SK-N-SH (cell line): ENCODE data around the gene TCF25. TPM values are rescaled to one million over a fixed set of nuclear protein-coding genes. Genes with fewer than 3 reads are reported as not detected.

ENCODE experiments used
- CTCF ChIA-PET: fragments of 300-600, 350-600 bp; formaldehyde crosslinking; extraction: SDS; loops from one replicate; lab custom pipeline; 2021; lab: Yijun Ruan, JAX
- POLR2A ChIA-PET: fragments of 350-600 bp; sonication (Branson Sonifier 250); formaldehyde crosslinking; extraction: SDS; loops from one replicate; lab custom pipeline; 2020; ENCODE audit warnings: antibody characterized with exemption, inconsistent platforms; lab: Yijun Ruan, JAX
- DNase-seq: peaks from one replicate; pipeline ENCODE4 v3.0.0; 2012
- H2AFZ ChIP-seq: fragments of 200-600 bp; sonication (generic); 2 replicates; pipeline ENCODE4 v1.8.1; 2016; ENCODE audit warnings: antibody characterized with exemption, mild to moderate bottlenecking, low read depth
- H3F3A ChIP-seq: fragments of 200-600 bp; sonication (generic); replicated peaks from 2 replicates; pipeline ENCODE3; 2016; ENCODE audit warnings: antibody characterized with exemption, mild to moderate bottlenecking; ENCODE audit not compliant: insufficient read depth
- H3K27ac ChIP-seq, 2 experiments: fragments of 200-500 bp in 1 of 2; fragments of 200-600 bp in 1 of 2; sonication (Bioruptor generic) in 1 of 2; sonication (generic), shearing (Covaris generic) in 1 of 2; 2 replicates each; pipeline versions ENCODE4 v1.5.1 to v1.6.1; 2014 to 2016; ENCODE audit warnings: low read depth in 2 of 2, inconsistent platforms in 1 of 2, low read length in 1 of 2, mild to moderate bottlenecking in 1 of 2, mixed read lengths in 1 of 2
- H3K27me3 ChIP-seq: fragments of 200-600 bp; sonication (generic), shearing (Covaris generic); 2 replicates; pipeline ENCODE4 v1.6.1; 2016; ENCODE audit warnings: mixed run types; ENCODE audit not compliant: insufficient read depth
- H3K36me3 ChIP-seq, 2 experiments: fragments of 200-500 bp in 1 of 2; fragments of 200-600 bp in 1 of 2; sonication (Bioruptor generic) in 1 of 2; sonication (generic) in 1 of 2; replicated peaks in 1 of 2; 2 replicates each; pipeline versions ENCODE3 to v1.5.1; 2014 to 2016; ENCODE audit warnings: low read length in 1 of 2, mild to moderate bottlenecking in 1 of 2; ENCODE audit not compliant: insufficient read depth in 2 of 2, control insufficient read depth in 1 of 2
- H3K4me1 ChIP-seq, 2 experiments: fragments of 200-500 bp in 1 of 2; fragments of 200-600 bp in 1 of 2; sonication (Bioruptor generic) in 1 of 2; sonication (generic), shearing (Covaris generic) in 1 of 2; 2 replicates each; pipeline versions ENCODE4 v1.5.1 to v1.6.1; 2014 to 2016; ENCODE audit warnings: low read depth in 1 of 2, low read length in 1 of 2, mixed run types in 1 of 2; ENCODE audit not compliant: insufficient read depth in 2 of 2, control insufficient read depth in 1 of 2
- H3K4me2 ChIP-seq: fragments of 200-600 bp; sonication (generic), shearing (Covaris generic); 2 replicates; pipeline ENCODE4 v1.6.1; 2017; ENCODE audit warnings: mixed run types
- H3K4me3 ChIP-seq, 2 experiments: fragments of 200-500 bp in 1 of 2; fragments of 200-600 bp in 1 of 2; sonication (Bioruptor generic) in 1 of 2; sonication (generic), shearing (Covaris generic) in 1 of 2; 2 replicates each; pipeline versions ENCODE4 v1.5.1 to v1.8.1; 2014 to 2016; ENCODE audit warnings: low read depth in 2 of 2, inconsistent platforms in 1 of 2, low read length in 1 of 2, mild to moderate bottlenecking in 1 of 2, mixed read lengths in 1 of 2, moderate library complexity in 1 of 2
- H3K79me2 ChIP-seq: fragments of 200-600 bp; sonication (generic); 2 replicates; pipeline ENCODE4 v1.8.1; 2017; ENCODE audit warnings: mild to moderate bottlenecking; ENCODE audit not compliant: insufficient read depth
- H3K9ac ChIP-seq: fragments of 200-600 bp; sonication (generic); 2 replicates; pipeline ENCODE4 v1.6.1; 2017; ENCODE audit warnings: mixed run types
- H3K9me2 ChIP-seq: fragments of 200-600 bp; sonication (generic); 2 replicates; pipeline ENCODE4 v1.6.1; 2017; ENCODE audit warnings: mixed run types
- H3K9me3 ChIP-seq: fragments of 200-600 bp; sonication (generic); 2 replicates; pipeline ENCODE4 v1.6.1; 2017; ENCODE audit warnings: mixed run types, mild to moderate bottlenecking, moderate library complexity
- H4K20me1 ChIP-seq: fragments of 200-600 bp; sonication (generic); 2 replicates; pipeline ENCODE4 v1.6.1; 2017; ENCODE audit warnings: mild to moderate bottlenecking, mixed run types; ENCODE audit not compliant: insufficient read depth
- ELF1 ChIP-seq: IDR thresholded peaks from 2 replicates; pipeline ENCODE4 v1.4.0; 2012
- FOSL2 ChIP-seq: IDR thresholded peaks from 2 replicates; pipeline ENCODE4 v1.4.0; 2012; ENCODE audit warnings: low read depth, mild to moderate bottlenecking, moderate library complexity, borderline replicate concordance
- GABPA ChIP-seq: IDR thresholded peaks from 2 replicates; pipeline ENCODE4 v1.4.0; 2012; ENCODE audit warnings: low read depth, mild to moderate bottlenecking
- MAX ChIP-seq: IDR thresholded peaks from 2 replicates; pipeline ENCODE4 v1.4.0; 2012; ENCODE audit warnings: low read depth
- MXI1 ChIP-seq: IDR thresholded peaks from 2 replicates; pipeline ENCODE4 v1.6.1; 2012; ENCODE audit warnings: mild to moderate bottlenecking, low read depth, low read length, improper control_type of control experiment
- NFIC ChIP-seq: IDR thresholded peaks from 2 replicates; pipeline ENCODE4 v1.4.0; 2012; ENCODE audit warnings: borderline replicate concordance
- RAD21 ChIP-seq: IDR thresholded peaks from 2 replicates; pipeline ENCODE4 v1.6.1; 2012; ENCODE audit warnings: mild to moderate bottlenecking, low read length
- RCOR1 ChIP-seq: fragments of 150-350 bp; IDR thresholded peaks from 2 replicates; pipeline ENCODE4 v1.6.1; 2017; ENCODE audit warnings: antibody characterized with exemption, low read length
- REST ChIP-seq: IDR thresholded peaks from 2 replicates; pipeline ENCODE4 v1.6.1; 2012; ENCODE audit warnings: mild to moderate bottlenecking, low read depth, low read length, moderate library complexity
- RXRA ChIP-seq: IDR thresholded peaks from 2 replicates; pipeline ENCODE4 v1.4.0; 2012; ENCODE audit warnings: low read depth, mild to moderate bottlenecking, borderline replicate concordance
- SIN3A ChIP-seq: IDR thresholded peaks from 2 replicates; pipeline ENCODE4 v1.6.1; 2012; ENCODE audit warnings: low read depth, mild to moderate bottlenecking, low read length, moderate library complexity, borderline replicate concordance
- TAF1 ChIP-seq: IDR thresholded peaks from 2 replicates; pipeline ENCODE4 v1.6.1; 2012; ENCODE audit warnings: low read depth, mild to moderate bottlenecking, low read length, moderate library complexity, borderline replicate concordance
- YY1 ChIP-seq: IDR thresholded peaks from 2 replicates; pipeline ENCODE4 v1.4.0; 2012; ENCODE audit warnings: low read depth, mild to moderate bottlenecking
- WGBS: methylation state at CpG from one replicate; pipeline ENCODE4 v1.1.6; 2017; ENCODE audit warnings: low lambda C conversion rate; 5-methylcytosine and 5-hydroxymethylcytosine counted together
- polyA plus RNA-seq, 3 experiments: library from polyadenylated mRNA; depleted of rRNA; stranded (reverse); fragments of >200 nt; gene quantifications; 2 replicates each; pipeline ENCODE4 v1.2.3, GENCODE V29; 2012

The TCF25 gene
- polyA plus RNA-seq, 1 of the 3 experiments (the other 2 are of a cell fraction): 208 TPM

GRCh38 chr16:89904606-89905510, 31.5 kb downstream of the TCF25 start:
- Histone ChIP-seq H3K36me3 (peaks cover 14 to 53% of the 10 kb centered on the region in 2 experiments), H3K9me3 (no peaks in the 10 kb centered on the region), H3K9me2 (no peaks in the 10 kb centered on the region), H2AFZ (no peak overlapping the region), H3K4me3 (no peak overlapping the region), H3K4me2 (no peak overlapping the region), H3K4me1 (no peaks in the 10 kb centered on the region; a peak in 1 of 4 replicates), H4K20me1 (no peaks in the 10 kb centered on the region), H3K27me3 (no peaks in the 10 kb centered on the region), H3K79me2 (no peaks in the 10 kb centered on the region), H3K27ac (no peak overlapping the region), H3K9ac (no peak overlapping the region), H3F3A (peaks cover 8% of the 10 kb centered on the region)
- WGBS: 97% methylated on average over 8 of the region's 31 CpGs
- ChIA-PET POLR2A (no interaction called here), CTCF (interaction anchor here (0.9 kb wide), 1 partner anchor 10 kb away, joined by 3 read pairs; no protein-coding TSS in a partner anchor)
- no peak for DNase-seq
- no peak for TF ChIP-seq REST
- no peak for TF ChIP-seq YY1
- TF ChIP-seq MAX: no peak
- no peak for TF ChIP-seq GABPA

GRCh38 chr16:89905511-89906139, 32.2 kb downstream of the TCF25 start:
- 88% methylated on average over 9 of the region's 23 CpGs for WGBS
- DNase-seq: no peak
- Histone ChIP-seq H3K27ac (no peak overlapping the region), H3F3A (peaks cover 13% of the 10 kb centered on the region), H3K4me3 (no peak overlapping the region), H2AFZ (no peak overlapping the region), H3K79me2 (no peaks in the 10 kb centered on the region), H3K4me1 (peaks cover 0 to 3% of the 10 kb centered on the region in 2 experiments; a peak in 1 of 4 replicates), H4K20me1 (no peaks in the 10 kb centered on the region), H3K9ac (no peak overlapping the region), H3K27me3 (no peaks in the 10 kb centered on the region), H3K9me3 (no peaks in the 10 kb centered on the region), H3K4me2 (no peak overlapping the region), H3K36me3 (peaks cover 8 to 49% of the 10 kb centered on the region in 2 experiments), H3K9me2 (no peaks in the 10 kb centered on the region)
- POLR2A ChIA-PET: no interaction called here
- TF ChIP-seq RCOR1 (no peak), TAF1 (no peak), ELF1 (no peak), RAD21 (no peak), FOSL2 (no peak), RXRA (no peak), NFIC (no peak), SIN3A (no peak), MXI1 (no peak), GABPA (no peak)
- CTCF ChIA-PET: no interaction called here
